ENCODE data around the gene IPCEF1.

IPCEF1 gene

DNA sequence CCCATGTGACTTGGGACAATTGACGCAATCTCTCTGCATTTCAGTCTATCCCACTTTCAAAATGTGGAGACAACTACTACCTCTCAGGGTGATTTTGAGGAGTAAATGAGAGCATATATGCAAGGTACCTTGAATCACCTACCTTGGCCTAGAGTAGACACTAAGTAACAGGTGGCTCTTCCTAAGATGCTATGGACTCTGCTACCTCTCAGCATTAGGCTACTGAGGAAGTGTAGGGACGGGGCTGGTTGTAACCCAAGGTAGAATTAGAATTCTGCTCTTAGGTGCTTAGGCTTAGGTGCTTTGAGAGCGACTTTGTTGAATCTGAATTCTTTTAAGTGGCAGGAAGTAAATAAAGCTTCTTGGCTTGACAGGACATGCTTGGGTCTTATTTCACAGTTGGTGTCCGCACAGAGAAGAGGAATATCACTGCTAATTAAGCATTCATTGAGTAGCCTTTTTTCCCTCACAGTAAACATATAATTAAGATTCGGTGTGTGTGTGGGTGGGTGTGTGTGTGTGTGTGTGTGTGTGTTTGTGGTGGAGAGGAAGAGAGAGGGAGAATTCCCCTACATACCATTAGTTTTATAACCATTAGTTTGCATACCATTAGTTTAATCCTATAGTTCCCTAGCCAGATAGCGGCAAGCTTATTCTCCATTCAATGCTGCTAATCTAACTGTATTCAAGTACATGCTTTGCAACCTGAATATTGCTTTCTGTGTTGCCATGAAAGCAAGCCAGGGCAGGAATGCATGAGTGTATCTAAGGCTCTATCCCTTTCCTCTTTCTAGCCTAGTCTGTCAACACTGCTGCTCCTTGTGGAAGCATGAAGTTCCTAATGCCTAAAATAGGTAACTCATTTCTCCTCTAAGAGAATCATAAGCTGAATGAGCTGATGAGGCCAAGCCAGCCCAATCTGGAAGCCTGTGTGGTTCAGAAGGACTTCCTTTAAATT lies 112.5 kb downstream of the IPCEF1 start:
- no peak for ATAC-seq
- TF ChIP-seq PPARA (CRISPR knock-in tag; IDR thresholded peaks at IDR 0.05; ENCODE audit: borderline replicate concordance) (no peak), ZFP3 (CRISPR knock-in tag; IDR thresholded peaks at IDR 0.05) (no peak), ARNTL (CRISPR knock-in tag; IDR thresholded peaks at IDR 0.05; ENCODE audit: borderline replicate concordance, low read depth) (no peak), ZC3H10 (CRISPR knock-in tag; IDR thresholded peaks at IDR 0.05) (no peak), TCF4 (CRISPR knock-in tag; IDR thresholded peaks at IDR 0.05; ENCODE audit: borderline replicate concordance) (no peak), CSDC2 (CRISPR knock-in tag; IDR thresholded peaks at IDR 0.05) (no peak), ESRRG (CRISPR knock-in tag; IDR thresholded peaks at IDR 0.05) (no peak), OSR1 (CRISPR knock-in tag; IDR thresholded peaks at IDR 0.05) (no peak), BACH2 (CRISPR knock-in tag; IDR thresholded peaks at IDR 0.05; ENCODE audit: borderline replicate concordance) (no peak), POU6F1 (CRISPR knock-in tag; IDR thresholded peaks at IDR 0.05; ENCODE audit: borderline replicate concordance, low read depth) (no peak), ZNF70 (CRISPR knock-in tag; IDR thresholded peaks at IDR 0.05) (no peak), ZNF565 (CRISPR knock-in tag; conservative IDR thresholded peaks at IDR 0.05; ENCODE audit: low read depth) (no peak), ZNF8 (CRISPR knock-in tag; IDR thresholded peaks at IDR 0.05) (no peak), SNAI2 (CRISPR knock-in tag; IDR thresholded peaks at IDR 0.05) (no peak), CSRNP3 (CRISPR knock-in tag; IDR thresholded peaks at IDR 0.05) (no peak), ISL1 (CRISPR knock-in tag; IDR thresholded peaks at IDR 0.05) (no peak), TOX (CRISPR knock-in tag; IDR thresholded peaks at IDR 0.05; ENCODE audit: borderline replicate concordance) (no peak), PATZ1 (CRISPR knock-in tag; IDR thresholded peaks at IDR 0.05; ENCODE audit: borderline replicate concordance) (no peak)
- TF ChIP-seq, protein P1, sequence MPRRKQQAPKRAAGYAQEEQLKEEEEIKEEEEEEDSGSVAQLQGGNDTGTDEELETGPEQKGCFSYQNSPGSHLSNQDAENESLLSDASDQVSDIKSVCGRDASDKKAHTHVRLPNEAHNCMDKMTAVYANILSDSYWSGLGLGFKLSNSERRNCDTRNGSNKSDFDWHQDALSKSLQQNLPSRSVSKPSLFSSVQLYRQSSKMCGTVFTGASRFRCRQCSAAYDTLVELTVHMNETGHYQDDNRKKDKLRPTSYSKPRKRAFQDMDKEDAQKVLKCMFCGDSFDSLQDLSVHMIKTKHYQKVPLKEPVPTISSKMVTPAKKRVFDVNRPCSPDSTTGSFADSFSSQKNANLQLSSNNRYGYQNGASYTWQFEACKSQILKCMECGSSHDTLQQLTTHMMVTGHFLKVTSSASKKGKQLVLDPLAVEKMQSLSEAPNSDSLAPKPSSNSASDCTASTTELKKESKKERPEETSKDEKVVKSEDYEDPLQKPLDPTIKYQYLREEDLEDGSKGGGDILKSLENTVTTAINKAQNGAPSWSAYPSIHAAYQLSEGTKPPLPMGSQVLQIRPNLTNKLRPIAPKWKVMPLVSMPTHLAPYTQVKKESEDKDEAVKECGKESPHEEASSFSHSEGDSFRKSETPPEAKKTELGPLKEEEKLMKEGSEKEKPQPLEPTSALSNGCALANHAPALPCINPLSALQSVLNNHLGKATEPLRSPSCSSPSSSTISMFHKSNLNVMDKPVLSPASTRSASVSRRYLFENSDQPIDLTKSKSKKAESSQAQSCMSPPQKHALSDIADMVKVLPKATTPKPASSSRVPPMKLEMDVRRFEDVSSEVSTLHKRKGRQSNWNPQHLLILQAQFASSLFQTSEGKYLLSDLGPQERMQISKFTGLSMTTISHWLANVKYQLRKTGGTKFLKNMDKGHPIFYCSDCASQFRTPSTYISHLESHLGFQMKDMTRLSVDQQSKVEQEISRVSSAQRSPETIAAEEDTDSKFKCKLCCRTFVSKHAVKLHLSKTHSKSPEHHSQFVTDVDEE (CRISPR knock-in tag; IDR thresholded peaks at IDR 0.05), result no peak
- TF ChIP-seq, protein P2, sequence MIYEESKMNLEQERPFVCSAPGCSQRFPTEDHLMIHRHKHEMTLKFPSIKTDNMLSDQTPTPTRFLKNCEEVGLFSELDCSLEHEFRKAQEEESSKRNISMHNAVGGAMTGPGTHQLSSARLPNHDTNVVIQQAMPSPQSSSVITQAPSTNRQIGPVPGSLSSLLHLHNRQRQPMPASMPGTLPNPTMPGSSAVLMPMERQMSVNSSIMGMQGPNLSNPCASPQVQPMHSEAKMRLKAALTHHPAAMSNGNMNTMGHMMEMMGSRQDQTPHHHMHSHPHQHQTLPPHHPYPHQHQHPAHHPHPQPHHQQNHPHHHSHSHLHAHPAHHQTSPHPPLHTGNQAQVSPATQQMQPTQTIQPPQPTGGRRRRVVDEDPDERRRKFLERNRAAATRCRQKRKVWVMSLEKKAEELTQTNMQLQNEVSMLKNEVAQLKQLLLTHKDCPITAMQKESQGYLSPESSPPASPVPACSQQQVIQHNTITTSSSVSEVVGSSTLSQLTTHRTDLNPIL (CRISPR knock-in tag; IDR thresholded peaks at IDR 0.05; ENCODE audit: low read depth), result no peak

DNA sequence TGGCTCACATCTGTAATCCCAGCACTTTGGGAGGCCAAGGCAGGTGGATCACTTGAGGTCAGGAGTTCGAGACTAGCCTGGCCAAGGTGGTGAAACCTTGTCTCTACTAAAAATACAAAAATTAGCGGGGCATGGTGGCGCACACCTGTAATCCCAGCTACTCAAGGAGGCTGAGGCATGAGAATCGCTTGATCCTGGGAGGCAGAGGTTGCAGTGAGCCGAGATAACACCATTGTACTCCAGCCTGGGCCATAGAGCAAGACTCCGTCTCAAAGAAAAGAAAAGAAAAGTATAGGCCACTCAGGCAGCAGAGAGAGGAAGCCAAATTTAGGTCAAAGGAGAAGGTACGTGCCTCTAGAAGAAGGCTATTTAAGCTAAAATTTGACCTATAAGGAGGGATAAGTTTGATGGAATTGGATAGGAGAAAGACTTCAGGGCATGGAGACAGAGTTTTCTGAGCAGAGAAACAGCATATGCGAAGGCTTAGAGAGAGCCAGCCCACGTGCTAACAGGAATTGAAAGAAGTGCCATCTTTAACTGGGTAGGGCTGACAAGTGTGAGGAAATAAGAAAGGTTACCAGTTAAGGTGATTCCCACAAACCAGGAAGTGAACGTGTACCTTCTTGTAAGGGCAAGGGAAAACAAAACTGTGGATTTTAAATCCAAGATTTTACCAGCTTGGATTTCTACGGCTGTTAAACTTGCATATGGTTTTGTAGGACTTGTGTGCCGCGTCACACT lies 113.8 kb downstream of the IPCEF1 start:
- ATAC-seq, result no peak
- TF ChIP-seq ZNF565 (CRISPR knock-in tag; conservative IDR thresholded peaks at IDR 0.05; ENCODE audit: low read depth), result no peak
- no peak for TF ChIP-seq TCF4 (CRISPR knock-in tag; IDR thresholded peaks at IDR 0.05; ENCODE audit: borderline replicate concordance)
- no peak for TF ChIP-seq PPARA (CRISPR knock-in tag; IDR thresholded peaks at IDR 0.05; ENCODE audit: borderline replicate concordance)
- no peak for TF ChIP-seq ZC3H10 (CRISPR knock-in tag; IDR thresholded peaks at IDR 0.05)
